Stimulated activated CD8-positive, alpha-beta memory T cell treated with anti-CD3 and anti-CD28 coated beads, Interleukin-7, amount 100 ng/mL, for 48 hours (primary cell): ENCODE data around the gene GHDC.
A peak's percentile ranks its signal among the peaks of the same experiment; 100 is the strongest.

Experiments used
- DNase-seq, 2 donors: peaks; one replicate each; pipeline ENCODE4 v3.0.0-alpha.2; 2020; ENCODE audit warnings: low read depth in 1 of 2; ENCODE audit errors: extremely low read depth in 1 of 2

The GHDC gene

DNA sequence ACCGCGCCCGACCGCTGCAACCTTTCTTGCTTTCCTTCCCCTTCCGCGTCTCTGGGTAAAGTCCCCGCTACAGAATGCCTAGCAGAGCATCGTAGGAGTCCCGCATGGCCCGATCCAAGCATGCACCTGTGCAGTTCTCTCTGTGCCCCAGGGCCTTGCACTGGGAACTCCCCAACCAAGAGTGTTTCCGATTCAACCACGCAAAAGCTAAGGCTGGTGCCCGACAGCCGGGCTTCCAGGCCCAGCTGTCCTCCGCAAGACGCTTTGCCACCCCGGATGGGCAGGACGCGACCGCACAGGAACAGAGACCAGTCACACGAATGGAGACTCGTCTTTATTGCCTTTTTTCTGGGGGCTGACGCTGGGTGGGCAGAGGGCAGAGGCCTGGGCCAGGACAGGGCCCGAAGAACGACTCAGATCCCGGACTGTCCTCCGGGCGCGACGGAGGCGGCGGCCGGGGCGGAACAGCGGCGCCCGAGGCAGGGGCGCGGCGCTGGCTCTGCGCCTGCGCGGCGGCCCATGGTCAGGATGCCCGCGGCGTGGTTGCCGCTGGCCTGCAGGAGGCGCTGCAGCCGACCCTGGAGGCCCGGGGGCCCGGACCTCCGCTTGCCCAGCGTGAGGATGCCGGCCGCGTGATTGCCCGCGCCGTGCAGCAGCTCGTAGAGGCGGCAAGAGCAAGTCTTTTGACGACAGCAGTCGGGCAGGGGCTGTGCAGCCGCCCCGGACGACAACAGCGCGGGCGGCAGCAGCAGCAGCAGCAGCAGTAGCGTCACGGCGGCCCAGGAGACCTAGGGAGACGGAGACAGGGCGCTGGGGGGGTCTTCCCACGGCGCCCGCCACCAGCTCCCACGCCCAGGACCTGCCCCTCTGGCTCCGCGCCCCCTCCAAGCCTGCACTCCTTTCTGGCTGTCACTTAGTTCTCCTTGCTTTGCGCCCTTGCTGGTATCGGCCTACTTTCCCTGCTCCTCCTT lies 10.3 kb downstream of the GHDC start:
- DNase-seq = peak; percentile 55 to 73

DNA sequence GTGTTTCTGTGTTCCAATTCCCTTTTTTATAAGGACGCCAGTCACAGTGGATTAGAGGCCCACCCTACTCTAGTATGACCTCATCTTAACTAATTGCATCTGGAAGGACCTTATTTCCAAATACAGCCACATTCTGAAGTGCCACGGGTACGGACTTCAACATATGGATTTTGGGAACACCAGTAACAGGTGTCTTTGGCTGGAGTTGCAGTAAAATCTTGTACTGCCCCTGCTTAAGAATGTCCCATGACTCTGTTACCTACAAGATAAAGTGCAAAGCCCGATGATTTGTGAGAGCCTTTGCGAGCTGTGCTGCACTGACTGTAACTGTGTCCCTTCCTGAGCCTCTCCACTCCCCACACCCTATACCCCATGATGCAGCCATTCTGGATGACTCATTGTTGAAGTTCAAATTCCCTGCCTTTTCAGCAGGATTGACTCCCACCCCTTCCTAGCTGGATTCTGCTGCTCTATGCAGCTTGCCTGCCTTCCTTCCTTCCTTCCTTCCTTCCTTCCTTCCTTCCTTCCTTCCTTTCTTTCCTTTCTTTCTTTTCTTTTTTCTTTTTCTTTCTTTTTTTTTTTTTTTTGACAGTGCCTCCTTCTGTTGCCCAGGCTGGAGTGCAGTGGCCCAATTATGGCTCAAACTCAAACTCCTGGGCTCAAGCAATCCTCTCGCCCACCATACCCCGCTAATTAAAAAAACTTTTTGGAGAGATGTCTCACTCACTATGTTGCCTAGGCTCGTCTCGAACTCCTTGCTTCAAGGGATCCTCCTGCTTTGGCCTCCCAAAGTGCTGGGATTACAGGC lies 11.2 kb downstream of the GHDC start:
- DNase-seq = no peak

DNA sequence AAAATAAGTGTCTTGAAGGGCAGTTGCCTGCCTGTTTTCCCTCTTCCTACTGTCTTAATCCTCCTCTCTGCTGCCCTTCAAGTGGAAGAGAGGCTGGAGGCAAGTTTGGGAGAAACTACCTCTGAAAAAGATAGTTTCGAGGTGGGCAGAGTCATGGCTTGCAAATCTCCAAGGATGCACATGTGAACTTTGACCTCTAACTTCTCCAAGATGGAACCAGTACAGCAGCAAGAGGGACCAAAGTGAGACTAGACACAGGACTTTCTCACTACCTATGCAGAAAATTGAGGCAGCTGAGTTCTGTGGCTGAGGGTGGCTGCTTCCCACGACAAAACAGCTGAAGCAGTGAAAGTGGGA lies 12.5 kb downstream of the GHDC start:
- no peak for DNase-seq

DNA sequence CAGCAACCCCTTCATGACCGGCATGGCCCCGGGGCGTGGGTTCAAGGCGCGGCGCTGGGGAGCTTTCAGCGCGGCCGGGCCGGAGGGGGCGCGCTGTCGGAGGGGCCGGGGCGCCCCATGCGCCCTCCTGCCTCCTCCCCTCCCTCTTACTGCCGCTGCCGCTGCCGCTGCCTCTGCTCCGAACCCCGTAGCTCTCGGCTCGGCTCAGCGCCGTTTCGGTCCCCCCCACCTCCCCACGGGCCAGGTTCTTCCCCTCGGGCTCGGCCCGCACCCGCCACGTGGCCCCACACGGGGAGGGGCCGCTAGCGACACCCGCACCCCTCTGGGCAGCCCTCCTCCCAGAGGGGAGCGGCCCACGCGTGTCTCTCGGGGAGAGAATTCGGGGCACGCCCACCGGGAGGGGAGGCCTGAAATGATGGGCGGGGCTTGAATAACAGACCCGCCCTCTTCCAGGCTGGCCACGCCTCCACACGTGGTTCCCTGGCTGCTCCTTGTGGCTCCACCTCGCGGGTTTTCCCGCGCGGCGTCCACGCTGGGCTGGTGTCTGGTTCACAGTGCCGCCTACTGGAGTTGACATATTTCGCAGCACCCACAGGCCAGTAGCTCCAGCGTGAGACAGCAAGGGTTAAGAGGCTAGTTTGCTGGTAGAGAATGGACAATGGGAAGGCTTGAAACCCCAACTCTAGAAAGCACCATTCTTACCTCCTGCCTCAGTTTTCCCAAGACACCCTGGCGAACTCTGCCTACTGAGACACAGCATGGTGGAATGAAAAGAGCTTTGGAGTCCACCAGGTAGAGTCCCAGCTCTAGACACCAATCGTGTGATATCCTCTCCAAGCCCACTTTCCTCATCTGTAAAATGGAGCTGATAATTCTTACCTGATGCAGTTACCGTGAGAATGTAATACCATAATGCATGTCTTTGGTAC lies 13.1 kb downstream of the GHDC start, which contains the start of gene KCNH4:
TSS of gene KCNH4 (minus strand) at position 221 of the 929 bp plus-strand sequence. CDS start at position 24, 197 bp downstream.
- peak; percentile 74 to 86 for DNase-seq

DNA sequence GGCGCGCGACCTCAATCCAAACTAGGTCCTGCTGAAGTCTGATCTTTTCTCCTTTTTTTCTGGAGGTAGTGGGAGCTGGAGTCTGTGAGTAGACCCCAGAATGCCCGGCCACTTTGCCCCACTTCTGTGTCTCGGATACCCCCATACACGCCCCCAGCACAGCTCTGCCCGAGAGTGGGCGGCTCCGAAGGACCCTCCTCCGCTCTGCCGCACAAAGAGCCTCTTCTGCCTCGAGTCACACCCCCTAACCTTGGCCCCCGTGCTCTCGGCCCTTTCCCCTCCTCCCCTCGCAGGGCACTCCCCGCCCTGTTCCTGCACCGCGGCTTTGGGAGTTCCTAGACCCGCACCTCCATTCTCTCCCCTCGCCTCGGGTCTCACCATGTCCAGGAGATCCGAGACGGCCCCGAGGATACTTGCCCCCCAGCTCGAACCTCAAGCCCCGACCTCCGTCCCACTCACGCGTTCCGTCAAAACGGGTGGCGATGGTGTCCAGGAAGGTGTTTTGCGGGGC lies 13.8 kb downstream of the GHDC start:
- no peak for DNase-seq

DNA sequence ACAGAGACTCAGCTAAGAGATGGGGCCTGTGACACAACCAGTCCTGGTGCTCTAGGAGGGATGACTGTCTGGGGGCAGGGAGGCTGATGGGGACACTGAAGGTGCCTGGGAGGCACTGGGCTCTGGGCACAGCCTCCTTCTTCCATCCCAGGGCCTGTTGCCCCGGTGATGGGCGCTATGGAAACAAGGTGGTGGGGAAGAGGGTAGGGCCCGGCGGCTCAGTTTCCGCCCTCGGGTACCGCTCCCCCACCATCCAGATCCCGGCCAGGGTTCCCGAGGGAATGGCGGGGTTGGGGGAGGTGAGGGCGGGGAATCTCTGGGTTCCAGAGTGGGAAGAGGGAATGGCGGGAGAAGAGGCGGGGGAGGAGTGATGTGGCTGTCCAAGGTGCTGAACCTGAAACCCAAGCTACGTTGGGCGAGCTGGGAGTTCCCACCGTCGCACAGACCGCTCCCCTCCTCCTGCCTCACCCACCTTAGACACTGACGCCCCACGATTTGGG lies 14.3 kb downstream of the GHDC start:
- no peak for DNase-seq

DNA sequence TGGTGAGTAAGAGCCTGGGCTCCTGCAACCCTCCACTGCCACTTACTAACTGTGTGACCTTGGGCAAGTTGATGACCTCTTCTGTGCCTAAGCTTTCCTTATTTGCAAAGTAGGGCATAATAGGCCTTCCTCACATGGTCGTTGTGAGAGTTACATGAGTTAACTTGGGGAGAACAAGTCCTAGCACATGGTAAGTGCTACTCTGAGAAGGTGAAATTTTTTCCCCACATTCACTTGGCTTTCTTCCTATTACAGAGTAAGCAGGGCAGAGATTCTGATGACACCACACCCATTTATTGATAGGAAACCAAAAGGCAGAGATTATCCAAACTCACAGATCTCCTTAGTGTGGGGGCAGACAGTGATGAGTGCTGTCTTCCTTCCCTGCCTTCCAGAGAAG lies 15.0 kb downstream of the GHDC start:
- no peak for DNase-seq

DNA sequence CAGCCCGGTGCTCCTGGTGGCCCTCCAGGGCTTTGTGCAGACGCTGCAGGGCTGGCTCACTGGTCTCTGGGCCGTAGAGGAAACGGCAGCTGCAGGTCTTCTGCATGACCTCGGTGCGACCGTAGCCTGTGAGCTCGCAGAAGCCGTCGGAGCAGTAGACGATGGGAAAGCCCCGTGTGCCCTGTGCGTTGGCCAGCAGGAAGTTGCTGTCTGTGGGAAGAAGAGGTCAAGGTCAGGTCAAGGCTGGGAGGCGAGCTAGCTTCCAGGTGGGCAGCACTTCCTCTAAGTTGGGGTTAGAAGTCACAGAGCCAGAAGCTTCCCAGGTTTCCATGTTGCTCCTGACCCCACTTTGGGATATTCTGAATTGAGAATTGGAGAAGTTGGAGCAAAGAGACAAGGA lies 15.5 kb downstream of the GHDC start:
- no peak for DNase-seq

DNA sequence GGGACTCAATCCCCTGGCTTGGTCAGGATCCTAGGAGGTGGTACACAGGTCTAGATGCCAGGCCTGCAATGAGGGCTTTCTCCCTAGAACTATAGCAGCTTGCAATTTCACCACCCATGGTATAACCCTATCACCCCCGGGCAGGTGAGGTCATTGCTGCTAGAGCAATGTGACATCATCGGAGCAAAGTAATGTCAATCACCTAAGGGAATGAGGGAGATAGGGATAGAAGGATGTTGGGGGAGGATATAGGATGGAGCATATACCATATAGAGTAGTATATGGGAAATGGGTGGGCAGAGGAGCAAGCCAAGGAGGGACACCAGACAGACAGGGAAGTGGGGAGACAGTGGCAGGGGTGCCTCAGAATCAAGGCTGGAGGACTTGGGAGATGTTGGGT lies 16.6 kb downstream of the GHDC start:
- DNase-seq = no peak

DNA sequence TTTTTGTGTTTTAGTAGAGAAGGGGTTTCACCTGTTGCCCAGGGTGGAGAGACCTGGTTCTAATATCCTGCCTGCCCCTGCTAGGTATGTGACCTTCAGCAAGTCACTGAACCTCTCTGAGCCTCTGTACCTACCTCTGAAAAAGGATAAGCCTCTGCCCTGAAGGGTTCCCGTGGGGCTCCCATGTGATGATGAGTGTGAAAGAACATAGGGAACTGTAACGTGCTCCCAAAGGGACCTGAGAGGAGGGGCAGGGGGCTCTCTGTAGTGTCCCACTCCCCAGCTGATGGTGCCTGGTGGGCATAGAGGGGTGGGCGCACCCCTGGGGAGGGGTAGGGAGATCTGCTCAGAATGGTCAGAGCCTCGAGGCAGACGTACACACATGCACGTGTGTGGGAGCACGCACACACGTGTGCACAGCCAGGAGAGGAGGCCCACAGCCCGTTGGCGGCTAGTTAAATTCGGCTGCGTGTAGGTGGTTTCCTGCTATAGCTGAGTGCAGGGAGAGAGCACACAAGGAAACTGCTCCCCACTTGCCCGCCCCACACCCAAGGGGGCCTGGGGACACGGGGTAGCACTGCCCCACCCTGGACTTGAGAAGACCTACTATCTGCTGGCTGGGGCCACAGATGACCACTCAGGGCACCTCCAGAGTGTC lies 20.0 kb downstream of the GHDC start:
- no peak for DNase-seq

DNA sequence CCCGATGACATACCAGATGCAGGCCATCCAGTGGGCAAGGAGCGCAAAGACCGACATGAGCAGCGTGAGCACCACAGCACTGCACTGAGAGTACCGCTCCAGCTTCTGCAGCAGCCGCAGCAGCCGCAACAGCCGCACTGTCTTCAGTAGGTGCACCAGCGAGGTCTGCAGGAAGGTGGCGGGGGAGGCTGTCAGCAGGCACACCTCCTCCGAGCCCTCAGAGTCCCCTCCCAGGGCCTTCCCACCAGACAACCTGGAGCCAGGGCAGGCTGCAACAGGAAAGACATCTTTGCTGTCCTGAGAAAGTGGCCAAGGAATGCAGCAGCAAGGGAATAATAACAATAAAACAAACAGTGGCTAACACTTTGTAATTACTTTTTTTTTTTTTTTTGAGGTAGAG lies 22.5 kb downstream of the GHDC start:
- no peak for DNase-seq

DNA sequence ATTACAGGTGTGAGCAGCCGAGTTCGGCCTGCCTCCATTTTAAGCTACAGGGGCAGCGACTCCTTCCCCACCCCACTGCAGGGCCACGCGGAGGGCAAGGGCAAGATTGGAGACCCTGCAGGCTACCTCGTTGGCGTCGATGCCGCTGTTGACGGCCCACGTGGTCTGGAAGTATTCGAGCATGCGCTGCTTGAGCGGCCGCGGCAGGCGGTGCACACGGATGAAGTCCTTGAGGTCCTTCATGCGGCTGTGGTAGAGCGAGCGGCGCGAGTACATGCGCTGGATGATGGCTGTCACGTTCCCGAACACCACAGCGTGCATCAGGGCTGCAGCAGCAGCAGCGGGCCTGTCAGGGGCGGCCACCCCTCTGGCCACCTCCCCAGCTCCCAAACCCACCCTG lies 24.9 kb downstream of the GHDC start:
- no peak for DNase-seq

DNA sequence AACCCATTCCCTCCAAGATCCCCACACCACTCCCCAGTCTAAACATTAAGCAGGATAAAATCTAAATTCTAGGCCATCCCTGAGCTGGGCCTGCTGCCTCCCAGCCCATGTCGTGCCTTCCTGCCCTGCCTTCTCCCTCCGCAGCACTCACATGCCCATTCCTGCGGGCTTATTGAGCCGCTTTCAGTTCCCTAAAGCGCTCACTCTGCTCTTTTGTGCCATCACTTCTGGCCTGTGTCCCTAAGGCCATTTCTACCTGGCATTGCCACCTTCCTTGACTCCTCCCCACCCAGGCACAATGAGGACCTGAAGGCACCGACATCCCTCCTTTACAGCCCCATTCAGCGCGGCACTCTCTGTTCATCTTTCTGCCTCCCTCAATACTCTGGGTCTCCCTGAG lies 26.5 kb downstream of the GHDC start:
- no peak for DNase-seq

DNA sequence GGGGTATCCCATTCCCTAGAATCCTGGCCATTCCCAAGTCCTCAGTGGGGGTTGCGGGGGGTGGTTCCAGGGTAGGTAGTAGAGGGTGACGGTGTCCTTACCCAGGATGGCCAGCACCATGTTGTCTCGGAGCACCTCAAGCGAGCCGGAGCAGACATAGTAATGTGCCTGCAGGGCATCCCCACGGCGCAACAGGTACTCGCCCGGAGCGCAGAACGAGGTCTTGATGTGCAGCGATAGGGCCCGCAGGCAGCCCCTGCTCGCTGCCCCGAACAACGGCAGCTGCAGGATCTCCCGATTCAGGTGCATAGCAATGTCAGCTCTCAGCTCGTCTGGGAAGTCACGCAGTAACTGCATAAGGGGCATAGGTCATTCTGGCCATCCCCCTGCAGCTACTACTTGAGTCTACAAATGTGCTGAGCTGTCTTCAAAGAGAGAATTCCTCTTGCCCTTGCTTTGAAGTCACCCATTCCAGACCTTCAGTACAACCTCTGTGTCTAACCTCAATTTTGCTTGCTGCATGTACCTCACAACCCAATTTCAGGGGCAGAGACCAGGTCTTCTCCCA lies 28.0 kb downstream of the GHDC start:
- no peak for DNase-seq

DNA sequence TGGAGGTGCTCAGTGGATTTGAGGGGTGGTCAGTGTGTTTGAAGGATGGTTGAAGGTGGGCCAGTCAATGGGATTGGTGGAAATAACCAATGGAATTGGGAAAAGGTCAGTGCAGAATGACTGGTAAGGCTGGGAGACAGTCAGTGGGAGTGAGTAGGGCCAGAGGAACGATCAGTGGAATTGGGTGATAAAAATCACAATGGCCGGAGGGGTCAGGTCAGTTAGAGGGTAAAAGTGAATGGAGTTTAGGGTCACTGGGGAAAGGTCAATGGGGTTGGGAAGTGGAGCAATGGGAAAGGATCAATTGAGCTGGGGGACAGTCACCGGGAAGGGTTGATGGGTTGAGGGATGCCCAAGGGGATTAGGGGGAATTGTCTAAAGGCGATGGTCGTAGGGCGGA lies 28.5 kb downstream of the GHDC start:
- DNase-seq = no peak

DNA sequence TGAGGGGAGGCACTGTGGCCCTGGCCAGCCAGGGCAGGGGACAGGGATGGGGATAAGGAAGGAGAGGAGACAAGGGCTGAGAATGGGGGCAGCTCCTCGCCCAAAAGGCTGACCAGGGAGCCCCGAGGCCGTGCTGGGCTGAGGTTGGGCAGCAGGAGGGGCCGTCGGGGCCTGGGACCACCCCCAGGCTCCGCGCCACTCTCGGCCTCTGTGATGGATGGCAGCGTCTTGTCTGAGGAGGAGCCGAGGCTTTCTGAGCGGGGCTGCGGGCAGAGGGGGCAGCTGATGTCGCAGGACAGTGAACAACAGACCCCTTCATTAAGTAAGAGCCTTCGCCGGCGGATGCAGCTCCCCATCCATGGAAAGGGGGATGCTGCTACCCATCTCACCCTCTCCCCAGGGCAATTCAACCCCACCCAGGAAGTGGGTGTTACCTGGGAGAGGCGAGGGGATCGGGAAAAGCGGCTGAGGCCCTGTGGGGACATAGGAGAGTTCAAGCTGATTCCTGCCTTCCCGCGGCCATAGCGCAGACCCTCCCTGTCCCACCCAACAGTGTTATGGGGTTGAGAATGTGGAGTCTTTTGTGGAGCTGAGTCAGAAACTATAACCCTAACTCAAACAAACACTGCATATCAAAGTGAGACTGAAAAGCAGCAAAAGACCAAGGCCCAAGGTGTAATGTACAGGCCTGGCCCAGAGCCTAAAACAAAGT lies 30.4 kb downstream of the GHDC start:
- no peak for DNase-seq

DNA sequence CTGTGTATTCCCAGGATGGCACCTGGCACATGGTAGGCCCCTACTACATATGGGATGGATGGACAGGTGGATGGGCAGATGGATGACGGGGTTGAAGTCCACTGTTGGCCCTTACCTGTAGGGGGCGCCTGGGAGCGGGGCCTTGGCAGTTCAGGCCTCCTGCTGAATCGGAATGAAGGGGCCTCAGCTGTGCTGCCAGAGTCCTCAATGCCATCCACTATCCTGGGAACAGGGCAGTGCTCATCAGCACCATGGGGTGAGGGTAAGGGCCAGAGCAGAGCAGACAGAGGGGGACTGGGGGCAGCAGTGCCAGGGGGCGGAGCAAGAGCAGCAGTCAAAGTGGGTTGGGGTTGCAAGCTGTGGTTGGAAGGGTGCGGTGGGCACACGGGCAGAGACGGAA lies 31.2 kb downstream of the GHDC start:
- DNase-seq = peak in 1 of 2 donors; percentile 47

DNA sequence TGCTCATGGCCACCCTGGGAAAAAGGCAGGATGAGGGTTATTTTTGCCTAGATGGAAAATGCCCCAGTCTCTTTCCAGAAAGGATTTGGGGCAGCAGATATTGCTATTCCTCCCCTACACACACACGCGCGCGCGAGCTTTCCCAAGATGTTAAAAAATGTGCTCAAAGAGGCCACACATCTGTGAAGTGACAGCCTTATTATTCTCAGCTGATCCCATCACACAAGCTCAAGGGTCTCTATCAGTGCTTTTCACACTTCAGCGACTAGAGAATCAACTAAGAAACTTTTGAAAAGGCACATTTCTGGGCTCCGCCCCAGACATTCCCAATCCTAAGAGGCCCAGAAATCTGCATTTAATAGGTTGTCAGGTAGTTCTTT lies 33.8 kb downstream of the GHDC start:
- DNase-seq = no peak
